Left ventricle myocardium inferior (tissue), 1 donor: Measurements from ENCODE around the gene ASCC1. TPM values are rescaled to one million over a fixed set of nuclear protein-coding genes. Genes with fewer than 3 reads are reported as not detected.

Experiments used
- DNase-seq: peaks from one replicate; pipeline ENCODE4 v3.0.0-alpha.2; 2020
- H3K27ac ChIP-seq: fragments of 200-600 bp; replicated peaks from 2 replicates; pipeline ENCODE4 v1.8.0; 2021
- H3K27me3 ChIP-seq: fragments of 200-600 bp; 2 replicates; pipeline ENCODE4 v1.8.0; 2021; ENCODE audit warnings: low read depth
- H3K36me3 ChIP-seq: fragments of 200-600 bp; 2 replicates; pipeline ENCODE4 v1.8.0; 2021
- H3K4me1 ChIP-seq: fragments of 200-600 bp; 2 replicates; pipeline ENCODE4 v1.8.0; 2021
- H3K4me3 ChIP-seq: fragments of 200-600 bp; 2 replicates; pipeline ENCODE4 v1.8.0; 2021; ENCODE audit warnings: mild to moderate bottlenecking, moderate library complexity
- H3K9me3 ChIP-seq: fragments of 200-600 bp; replicated peaks from 2 replicates; pipeline ENCODE4 v1.8.0; 2021
- intact Hi-C: fragments of 100-400 bp; cut with micrococcal nuclease; formaldehyde crosslinking; loops from one replicate; pipeline ENCODE4 v1.11.0; 2022
- total RNA-seq: library from RNA; stranded (reverse); fragmentation: NEBNext Ultra II Directional; extraction: Animal tissue kit (Norgen Biotek cat#: 25700); gene quantifications from one replicate; pipeline ENCODE4 v1.2.1, GENCODE V29; 2021
- TF ChIP-seq, protein P1 (sequence below): fragments of 200-600 bp; IDR thresholded peaks from 2 replicates; pipeline ENCODE4 v1.8.0; 2021; ENCODE audit warnings: antibody characterized with exemption, mild to moderate bottlenecking, borderline replicate concordance
- donor health status: DM: no; HTN: yes; CAD: no; lungs with severe emphysema.

Gene ASCC1
- total RNA-seq, 1 donor from 2014 or later = 37.0 TPM

- no peak for DNase-seq
- peak overlapping the region; percentile 44 for H3K27ac ChIP-seq
- no peaks in the 10 kb centered on the region for H3K36me3 ChIP-seq
- peaks cover 32% of the 10 kb centered on the region for H3K4me1 ChIP-seq
- TF ChIP-seq, protein P1, sequence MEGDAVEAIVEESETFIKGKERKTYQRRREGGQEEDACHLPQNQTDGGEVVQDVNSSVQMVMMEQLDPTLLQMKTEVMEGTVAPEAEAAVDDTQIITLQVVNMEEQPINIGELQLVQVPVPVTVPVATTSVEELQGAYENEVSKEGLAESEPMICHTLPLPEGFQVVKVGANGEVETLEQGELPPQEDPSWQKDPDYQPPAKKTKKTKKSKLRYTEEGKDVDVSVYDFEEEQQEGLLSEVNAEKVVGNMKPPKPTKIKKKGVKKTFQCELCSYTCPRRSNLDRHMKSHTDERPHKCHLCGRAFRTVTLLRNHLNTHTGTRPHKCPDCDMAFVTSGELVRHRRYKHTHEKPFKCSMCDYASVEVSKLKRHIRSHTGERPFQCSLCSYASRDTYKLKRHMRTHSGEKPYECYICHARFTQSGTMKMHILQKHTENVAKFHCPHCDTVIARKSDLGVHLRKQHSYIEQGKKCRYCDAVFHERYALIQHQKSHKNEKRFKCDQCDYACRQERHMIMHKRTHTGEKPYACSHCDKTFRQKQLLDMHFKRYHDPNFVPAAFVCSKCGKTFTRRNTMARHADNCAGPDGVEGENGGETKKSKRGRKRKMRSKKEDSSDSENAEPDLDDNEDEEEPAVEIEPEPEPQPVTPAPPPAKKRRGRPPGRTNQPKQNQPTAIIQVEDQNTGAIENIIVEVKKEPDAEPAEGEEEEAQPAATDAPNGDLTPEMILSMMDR = no peak
- no peaks in the 10 kb centered on the region for H3K9me3 ChIP-seq
- no peak overlapping the region for H3K4me3 ChIP-seq
- peaks cover 9% of the 10 kb centered on the region for H3K27me3 ChIP-seq
- intact Hi-C loops = no loop called here
Observed at GRCh38 chr10:72082856-72083789, 133.0 kb downstream of the ASCC1 start.

DNA sequence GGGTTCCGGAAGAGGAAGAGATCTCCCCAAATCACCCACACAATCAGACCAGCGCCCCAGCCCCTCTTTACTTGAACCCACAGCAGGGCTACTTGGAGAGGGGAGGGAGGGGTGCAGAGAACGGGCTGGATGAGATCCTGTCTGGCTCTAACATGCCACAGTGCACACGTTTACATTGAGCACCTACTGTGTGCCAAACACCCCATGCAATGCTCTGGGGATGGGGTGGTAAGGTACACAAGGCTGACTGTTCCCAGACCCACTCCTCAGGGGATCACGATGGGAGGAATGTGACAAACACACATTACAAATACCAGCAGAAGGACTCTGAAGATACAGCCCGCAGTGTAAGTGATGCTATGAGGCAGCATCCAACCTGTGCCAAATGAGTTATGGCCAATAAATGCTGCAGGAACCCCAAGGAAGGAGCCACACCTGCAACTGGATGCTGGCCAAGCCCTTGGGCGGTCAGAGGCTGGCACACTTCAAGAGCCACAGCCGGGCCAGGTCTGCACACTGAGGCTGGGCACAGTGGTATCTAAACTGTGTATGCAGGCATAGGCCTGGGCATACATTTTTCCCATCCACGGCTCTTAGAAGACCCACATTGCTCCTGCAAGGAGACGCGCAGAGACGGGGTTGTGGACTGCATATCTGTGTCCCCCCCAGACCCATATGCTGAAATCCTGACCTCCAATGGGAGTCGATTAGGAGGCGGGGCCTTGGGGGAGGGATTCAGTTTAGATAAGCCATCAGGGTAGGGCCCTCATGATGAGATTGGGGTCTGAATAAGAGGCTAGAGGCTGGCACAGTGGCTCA lies 134.1 kb downstream of the ASCC1 start:
- TF ChIP-seq, protein P1 = no peak
- intact Hi-C loops = no loop called here
- Histone ChIP-seq H3K9me3 (no peaks in the 10 kb centered on the region), H3K27me3 (no peaks in the 10 kb centered on the region), H3K27ac (no peak overlapping the region), H3K4me1 (peaks cover 22% of the 10 kb centered on the region), H3K36me3 (no peaks in the 10 kb centered on the region), H3K4me3 (no peak overlapping the region)
- no peak for DNase-seq

DNA sequence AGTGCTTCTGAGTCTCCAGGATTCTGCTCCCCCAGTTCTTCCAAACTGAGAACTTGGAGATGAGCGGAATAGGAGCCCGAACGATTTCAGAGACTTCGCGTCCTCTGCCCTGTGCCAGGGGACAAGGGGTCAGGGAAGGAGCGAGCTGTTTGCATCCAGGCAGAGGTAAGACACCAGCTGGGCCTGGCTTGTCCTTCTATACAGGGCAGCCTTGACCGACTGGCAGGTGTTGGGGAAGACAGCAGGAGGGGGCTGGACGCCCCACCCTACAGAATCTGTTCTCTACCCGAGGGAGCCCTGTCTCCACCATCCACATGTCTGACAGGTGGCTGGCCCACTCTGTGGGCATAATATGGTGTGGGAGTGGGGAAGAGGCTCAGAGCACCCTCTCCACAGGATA lies 134.9 kb downstream of the ASCC1 start:
- no peak overlapping the region for H3K4me3 ChIP-seq
- no peaks in the 10 kb centered on the region for H3K27me3 ChIP-seq
- intact Hi-C loops = no loop called here
- no peaks in the 10 kb centered on the region for H3K9me3 ChIP-seq
- H3K27ac ChIP-seq = no peak overlapping the region
- TF ChIP-seq, protein P1 = no peak
- no peak for DNase-seq
- H3K4me1 ChIP-seq = peaks cover 15% of the 10 kb centered on the region
- H3K36me3 ChIP-seq = no peaks in the 10 kb centered on the region

- DNase-seq = no peak
- H3K27ac ChIP-seq = no peak overlapping the region
Observed at GRCh38 chr10:72080042-72080975, 135.8 kb downstream of the ASCC1 start.

More at GRCh38 chr10:72080042-72080975, 135.8 kb downstream of the ASCC1 start:
- H3K9me3 ChIP-seq = no peaks in the 10 kb centered on the region
- H3K4me3 ChIP-seq = no peak overlapping the region
- TF ChIP-seq, protein P1 = no peak
- no peaks in the 10 kb centered on the region for H3K27me3 ChIP-seq
- intact Hi-C loops = no loop called here
- H3K4me1 ChIP-seq = peaks cover 9% of the 10 kb centered on the region
- H3K36me3 ChIP-seq = no peaks in the 10 kb centered on the region
